HepG2 (cell line): ENCODE data around the gene TTYH1. TPM values are rescaled to one million over a fixed set of nuclear protein-coding genes. Genes with fewer than 3 reads are reported as not detected.
A peak's percentile ranks its signal among the peaks of the same experiment; 100 is the strongest.

ENCODE experiments used
- FOXA1 ChIP-seq, 2 experiments: fragments of 450-650 bp in 1 of 2; sonication (generic) in 1 of 2; formaldehyde crosslinking in 1 of 2; IDR thresholded peaks; 2 replicates each; pipeline versions ENCODE4 v1.4.0 to v1.6.1; 2016 to 2020; ENCODE audit warnings: missing genetic modification reagents in 1 of 2
- HNF4A ChIP-seq: sonication (generic); formaldehyde crosslinking; IDR thresholded peaks from 2 replicates; pipeline ENCODE4 v1.4.0; 2020; ENCODE audit warnings: missing genetic modification reagents
- MAF1 ChIP-seq: sonication (generic); formaldehyde crosslinking; IDR thresholded peaks from 2 replicates; pipeline ENCODE4 v1.5.0; 2020; ENCODE audit warnings: missing genetic modification reagents, borderline replicate concordance
- MATR3 ChIP-seq: sonication (generic); formaldehyde crosslinking; IDR thresholded peaks from 2 replicates; pipeline ENCODE4 v1.4.0; 2020; ENCODE audit warnings: missing genetic modification reagents
- NFYC ChIP-seq: IDR thresholded peaks from 2 replicates; pipeline ENCODE4 v1.6.1; 2016; ENCODE audit warnings: missing genetic modification reagents, missing compliant biosample characterization
- PAXIP1 ChIP-seq: sonication (generic); formaldehyde crosslinking; conservative IDR thresholded peaks from 2 replicates; pipeline ENCODE4 v1.4.0; 2020; ENCODE audit warnings: mild to moderate bottlenecking, missing genetic modification reagents, moderate library complexity
- SMARCE1 ChIP-seq: fragments of 450-650 bp; IDR thresholded peaks from 2 replicates; pipeline ENCODE4 v1.6.1; 2017; ENCODE audit warnings: borderline replicate concordance
- SP4 ChIP-seq: sonication (generic); formaldehyde crosslinking; IDR thresholded peaks from 2 replicates; pipeline ENCODE4 v1.8.1; 2023; ENCODE audit warnings: mild to moderate bottlenecking, missing genetic modification reagents
- TFAP4 ChIP-seq: sonication (generic); IDR thresholded peaks from 2 replicates; pipeline ENCODE4 v1.6.1; 2016; ENCODE audit warnings: low read depth, borderline replicate concordance
- TFE3 ChIP-seq: IDR thresholded peaks from 2 replicates; pipeline ENCODE4 v1.6.1; 2016
- TSC22D2 ChIP-seq: sonication (generic); formaldehyde crosslinking; IDR thresholded peaks from 2 replicates; pipeline ENCODE4 v1.5.1; 2020; ENCODE audit warnings: missing genetic modification reagents, mild to moderate bottlenecking, borderline replicate concordance
- ZNF777 ChIP-seq: sonication (generic); formaldehyde crosslinking; IDR thresholded peaks from 2 replicates; pipeline ENCODE4 v1.4.0; 2020; ENCODE audit warnings: missing genetic modification reagents
- polyA plus RNA-seq, 8 experiments: library from polyadenylated mRNA; depleted of rRNA in 3 of 8; stranded (reverse) in 7 of 8; unstranded in 1 of 8; fragments of >200 nt; fragmentation: Illumina TruSeq in 4 of 8; extraction: Trizol in 4 of 8; gene quantifications; 2 replicates each; pipeline versions ENCODE4 v1.2.1 to v1.2.3, GENCODE V29; 2011 to 2016; ENCODE audit warnings: low read depth in 4 of 8, missing spikeins in 1 of 8, mixed read lengths in 1 of 8; ENCODE audit not compliant: insufficient read depth in 1 of 8
- total RNA-seq, 5 experiments: library from RNA; depleted of rRNA; stranded (reverse); fragments of >200 nt; fragmentation: Illumina TruSeq; extraction: Trizol; gene quantifications; 2 replicates each; pipeline ENCODE4 v1.2.3, GENCODE V29; 2016; ENCODE audit warnings: low read depth in 1 of 5
- TF ChIP-seq, protein P1 (sequence below): fragments of 450-650 bp; IDR thresholded peaks from 2 replicates; pipeline ENCODE4 v1.6.1; 2017
- TF ChIP-seq, protein P2 (sequence below): IDR thresholded peaks from 2 replicates; pipeline ENCODE4 v1.6.1; 2016; ENCODE audit warnings: missing compliant biosample characterization, missing genetic modification reagents, borderline replicate concordance
- TF ChIP-seq, protein P3 (sequence below): sonication (generic); formaldehyde crosslinking; IDR thresholded peaks from 2 replicates; pipeline ENCODE4 v1.5.1; 2020; ENCODE audit warnings: mild to moderate bottlenecking, missing genetic modification reagents, moderate library complexity

The TTYH1 gene
- total and polyA plus RNA-seq, 2 of the 13 experiments (the other 11 are each of a cell fraction or from before 2014, with no cell fraction given): 6.9 to 19.9 TPM

DNA sequence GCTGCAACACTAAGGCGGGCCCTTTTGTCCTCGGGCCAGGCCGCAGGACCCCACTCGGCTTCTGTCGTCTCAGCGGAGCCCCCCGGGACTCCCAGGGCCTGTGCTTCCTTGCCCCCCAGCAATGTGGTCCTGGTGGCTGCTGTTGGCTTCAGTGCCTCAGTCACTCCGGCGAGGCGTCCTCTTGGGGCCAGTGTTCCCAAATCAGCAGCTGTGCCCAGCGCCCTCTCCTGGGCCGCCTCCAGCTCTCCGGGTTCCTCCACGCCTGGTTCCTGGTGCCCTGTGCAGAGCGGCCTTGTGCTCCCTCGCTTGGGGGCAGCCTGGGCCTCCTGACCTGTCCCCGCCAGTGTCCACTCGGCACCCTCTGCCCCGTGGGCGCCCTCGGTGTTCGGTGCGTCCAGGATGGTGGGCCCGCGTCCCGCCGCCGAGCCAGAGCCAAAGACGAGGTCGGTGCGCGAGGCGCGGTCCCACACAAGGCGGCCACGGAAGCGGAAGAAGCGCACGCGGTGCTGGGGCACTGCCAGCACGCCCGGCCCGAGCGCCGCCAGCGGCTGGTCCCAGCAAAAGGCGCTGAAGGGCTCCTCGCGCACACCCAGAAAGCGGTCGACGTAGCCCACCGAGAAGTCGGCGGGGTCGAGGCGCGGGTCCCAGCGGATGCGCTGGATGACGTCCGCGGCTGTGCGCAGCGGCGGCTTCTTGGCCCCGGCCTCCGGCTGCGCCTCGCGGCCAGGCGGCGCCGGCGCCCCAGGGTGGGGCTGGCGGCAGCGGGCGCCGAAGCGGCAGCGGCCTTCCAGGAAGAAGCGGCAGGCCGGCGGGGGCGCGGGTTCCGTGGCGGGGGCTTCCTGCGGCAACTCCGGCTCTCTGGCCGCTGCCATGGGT lies 47.6 kb downstream of the TTYH1 start (continued):
- TF ChIP-seq TFAP4: no peak
- 0 out of 2 replicates have a peak, but pooled peaks have one; percentile 30 for TF ChIP-seq PAXIP1 (CRISPR knock-in tag)
- no peak for TF ChIP-seq SMARCE1
- TF ChIP-seq ZNF777 (CRISPR knock-in tag): peak; percentile 82
- TF ChIP-seq, protein P1, sequence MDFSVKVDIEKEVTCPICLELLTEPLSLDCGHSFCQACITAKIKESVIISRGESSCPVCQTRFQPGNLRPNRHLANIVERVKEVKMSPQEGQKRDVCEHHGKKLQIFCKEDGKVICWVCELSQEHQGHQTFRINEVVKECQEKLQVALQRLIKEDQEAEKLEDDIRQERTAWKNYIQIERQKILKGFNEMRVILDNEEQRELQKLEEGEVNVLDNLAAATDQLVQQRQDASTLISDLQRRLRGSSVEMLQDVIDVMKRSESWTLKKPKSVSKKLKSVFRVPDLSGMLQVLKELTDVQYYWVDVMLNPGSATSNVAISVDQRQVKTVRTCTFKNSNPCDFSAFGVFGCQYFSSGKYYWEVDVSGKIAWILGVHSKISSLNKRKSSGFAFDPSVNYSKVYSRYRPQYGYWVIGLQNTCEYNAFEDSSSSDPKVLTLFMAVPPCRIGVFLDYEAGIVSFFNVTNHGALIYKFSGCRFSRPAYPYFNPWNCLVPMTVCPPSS: no peak
- no peak for TF ChIP-seq TSC22D2
- TF ChIP-seq, protein P2, sequence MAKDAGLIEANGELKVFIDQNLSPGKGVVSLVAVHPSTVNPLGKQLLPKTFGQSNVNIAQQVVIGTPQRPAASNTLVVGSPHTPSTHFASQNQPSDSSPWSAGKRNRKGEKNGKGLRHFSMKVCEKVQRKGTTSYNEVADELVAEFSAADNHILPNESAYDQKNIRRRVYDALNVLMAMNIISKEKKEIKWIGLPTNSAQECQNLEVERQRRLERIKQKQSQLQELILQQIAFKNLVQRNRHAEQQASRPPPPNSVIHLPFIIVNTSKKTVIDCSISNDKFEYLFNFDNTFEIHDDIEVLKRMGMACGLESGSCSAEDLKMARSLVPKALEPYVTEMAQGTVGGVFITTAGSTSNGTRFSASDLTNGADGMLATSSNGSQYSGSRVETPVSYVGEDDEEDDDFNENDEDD (CRISPR knock-in tag): peak; percentile 68; the same call in 1 of the 2 replicates
- TF ChIP-seq HNF4A: no peak
- peak; percentile 63; the same call in 1 of the 2 replicates for TF ChIP-seq MAF1 (CRISPR knock-in tag)
- TF ChIP-seq SP4 (CRISPR knock-in tag): peak; percentile 34
- TF ChIP-seq TFE3 (CRISPR knock-in tag): no peak
- TF ChIP-seq, protein P3, sequence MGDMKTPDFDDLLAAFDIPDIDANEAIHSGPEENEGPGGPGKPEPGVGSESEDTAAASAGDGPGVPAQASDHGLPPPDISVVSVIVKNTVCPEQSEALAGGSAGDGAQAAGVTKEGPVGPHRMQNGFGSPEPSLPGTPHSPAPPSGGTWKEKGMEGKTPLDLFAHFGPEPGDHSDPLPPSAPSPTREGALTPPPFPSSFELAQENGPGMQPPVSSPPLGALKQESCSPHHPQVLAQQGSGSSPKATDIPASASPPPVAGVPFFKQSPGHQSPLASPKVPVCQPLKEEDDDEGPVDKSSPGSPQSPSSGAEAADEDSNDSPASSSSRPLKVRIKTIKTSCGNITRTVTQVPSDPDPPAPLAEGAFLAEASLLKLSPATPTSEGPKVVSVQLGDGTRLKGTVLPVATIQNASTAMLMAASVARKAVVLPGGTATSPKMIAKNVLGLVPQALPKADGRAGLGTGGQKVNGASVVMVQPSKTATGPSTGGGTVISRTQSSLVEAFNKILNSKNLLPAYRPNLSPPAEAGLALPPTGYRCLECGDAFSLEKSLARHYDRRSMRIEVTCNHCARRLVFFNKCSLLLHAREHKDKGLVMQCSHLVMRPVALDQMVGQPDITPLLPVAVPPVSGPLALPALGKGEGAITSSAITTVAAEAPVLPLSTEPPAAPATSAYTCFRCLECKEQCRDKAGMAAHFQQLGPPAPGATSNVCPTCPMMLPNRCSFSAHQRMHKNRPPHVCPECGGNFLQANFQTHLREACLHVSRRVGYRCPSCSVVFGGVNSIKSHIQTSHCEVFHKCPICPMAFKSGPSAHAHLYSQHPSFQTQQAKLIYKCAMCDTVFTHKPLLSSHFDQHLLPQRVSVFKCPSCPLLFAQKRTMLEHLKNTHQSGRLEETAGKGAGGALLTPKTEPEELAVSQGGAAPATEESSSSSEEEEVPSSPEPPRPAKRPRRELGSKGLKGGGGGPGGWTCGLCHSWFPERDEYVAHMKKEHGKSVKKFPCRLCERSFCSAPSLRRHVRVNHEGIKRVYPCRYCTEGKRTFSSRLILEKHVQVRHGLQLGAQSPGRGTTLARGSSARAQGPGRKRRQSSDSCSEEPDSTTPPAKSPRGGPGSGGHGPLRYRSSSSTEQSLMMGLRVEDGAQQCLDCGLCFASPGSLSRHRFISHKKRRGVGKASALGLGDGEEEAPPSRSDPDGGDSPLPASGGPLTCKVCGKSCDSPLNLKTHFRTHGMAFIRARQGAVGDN (CRISPR knock-in tag): peak; percentile 96
- no peak for TF ChIP-seq MATR3 (CRISPR knock-in tag)
- TF ChIP-seq FOXA1 (IDR thresholded peaks at IDR 0.05): no peak
- TF ChIP-seq FOXA1 (CRISPR knock-in tag; IDR thresholded peaks at IDR 0.05): no peak
- TF ChIP-seq NFYC (CRISPR knock-in tag): no peak
